Measurements from ENCODE around the gene PANK4. TPM values are rescaled to one million over a fixed set of nuclear protein-coding genes. Genes with fewer than 3 reads are reported as not detected.

PANK4 gene
- total and polyA plus RNA-seq, 8 donors = 9.7 to 26.4 (median 11.6) TPM

DNA sequence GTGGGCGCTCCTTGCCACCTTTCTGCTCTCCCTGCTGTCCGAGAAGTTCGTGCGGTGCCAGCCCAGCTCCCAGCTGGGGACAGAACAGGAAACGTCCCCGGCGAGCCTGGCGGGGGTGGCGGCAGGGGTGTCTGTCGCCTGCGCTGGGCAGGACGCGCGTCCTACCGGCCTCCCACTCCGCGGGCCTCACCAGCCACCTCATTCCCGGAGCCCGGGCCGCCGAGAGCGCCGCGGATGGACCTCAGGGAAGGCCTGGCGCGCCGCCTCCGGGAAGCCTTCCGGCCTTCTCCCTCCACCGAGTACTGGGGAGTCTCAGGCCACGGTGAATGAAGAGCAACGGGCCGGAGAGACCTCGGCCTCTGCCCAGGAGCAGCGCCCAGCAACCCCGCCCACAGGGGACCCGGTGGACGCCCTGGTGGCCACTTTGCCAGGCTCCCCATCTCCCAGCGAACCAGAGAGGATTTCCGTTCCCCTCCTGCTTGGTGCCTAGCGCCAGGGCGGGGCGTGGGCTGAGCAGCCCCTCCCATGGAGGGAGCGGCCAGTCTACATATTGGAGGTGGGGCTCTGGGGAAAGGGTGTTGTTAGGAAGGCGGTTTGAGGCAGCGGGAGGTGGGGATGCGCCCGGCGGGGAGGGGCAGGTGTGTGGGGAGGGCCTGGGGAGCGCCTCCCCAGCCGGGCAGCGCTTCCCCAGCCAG lies 20.3 kb upstream of the PANK4 start:
- FAIRE-seq = no peak
- Histone ChIP-seq H3K4me3 (peak overlapping the region; percentile 16 to 67 (median 47)), H3K4me1 (peaks cover 6 to 22% (median 20%) of the 10 kb centered on the region in 3 donors), H3K9me3 (no peaks in the 10 kb centered on the region), H3K27me3 (no peaks in the 10 kb centered on the region), H3K36me3 (no peaks in the 10 kb centered on the region), H3K27ac (peak overlapping the region; percentile 73 to 97 (median 90))
- TF ChIP-seq, protein P1, sequence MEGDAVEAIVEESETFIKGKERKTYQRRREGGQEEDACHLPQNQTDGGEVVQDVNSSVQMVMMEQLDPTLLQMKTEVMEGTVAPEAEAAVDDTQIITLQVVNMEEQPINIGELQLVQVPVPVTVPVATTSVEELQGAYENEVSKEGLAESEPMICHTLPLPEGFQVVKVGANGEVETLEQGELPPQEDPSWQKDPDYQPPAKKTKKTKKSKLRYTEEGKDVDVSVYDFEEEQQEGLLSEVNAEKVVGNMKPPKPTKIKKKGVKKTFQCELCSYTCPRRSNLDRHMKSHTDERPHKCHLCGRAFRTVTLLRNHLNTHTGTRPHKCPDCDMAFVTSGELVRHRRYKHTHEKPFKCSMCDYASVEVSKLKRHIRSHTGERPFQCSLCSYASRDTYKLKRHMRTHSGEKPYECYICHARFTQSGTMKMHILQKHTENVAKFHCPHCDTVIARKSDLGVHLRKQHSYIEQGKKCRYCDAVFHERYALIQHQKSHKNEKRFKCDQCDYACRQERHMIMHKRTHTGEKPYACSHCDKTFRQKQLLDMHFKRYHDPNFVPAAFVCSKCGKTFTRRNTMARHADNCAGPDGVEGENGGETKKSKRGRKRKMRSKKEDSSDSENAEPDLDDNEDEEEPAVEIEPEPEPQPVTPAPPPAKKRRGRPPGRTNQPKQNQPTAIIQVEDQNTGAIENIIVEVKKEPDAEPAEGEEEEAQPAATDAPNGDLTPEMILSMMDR (IDR thresholded peaks at IDR 0.05) = peak in 2 of 4 donors; percentile 7 to 10
- peak; percentile 64 to 75 (median 69) for ATAC-seq
- DNase-seq = peak in 5 of 6 donors; percentile 80 to 88 (median 84)
- 1 to 3% methylated on average over 45 to 52 of the region's 52 CpGs for WGBS, 2 donors
- intact Hi-C loops (cut with DNase I) = loop anchor here in 2 of 3 donors (5.0 kb wide), 1 partner anchor 129 kb away; no protein-coding TSS in a partner anchor

- FAIRE-seq = no peak
Observed at GRCh38 chr1:2545754-2546514, 19.5 kb upstream of the PANK4 start.

DNA sequence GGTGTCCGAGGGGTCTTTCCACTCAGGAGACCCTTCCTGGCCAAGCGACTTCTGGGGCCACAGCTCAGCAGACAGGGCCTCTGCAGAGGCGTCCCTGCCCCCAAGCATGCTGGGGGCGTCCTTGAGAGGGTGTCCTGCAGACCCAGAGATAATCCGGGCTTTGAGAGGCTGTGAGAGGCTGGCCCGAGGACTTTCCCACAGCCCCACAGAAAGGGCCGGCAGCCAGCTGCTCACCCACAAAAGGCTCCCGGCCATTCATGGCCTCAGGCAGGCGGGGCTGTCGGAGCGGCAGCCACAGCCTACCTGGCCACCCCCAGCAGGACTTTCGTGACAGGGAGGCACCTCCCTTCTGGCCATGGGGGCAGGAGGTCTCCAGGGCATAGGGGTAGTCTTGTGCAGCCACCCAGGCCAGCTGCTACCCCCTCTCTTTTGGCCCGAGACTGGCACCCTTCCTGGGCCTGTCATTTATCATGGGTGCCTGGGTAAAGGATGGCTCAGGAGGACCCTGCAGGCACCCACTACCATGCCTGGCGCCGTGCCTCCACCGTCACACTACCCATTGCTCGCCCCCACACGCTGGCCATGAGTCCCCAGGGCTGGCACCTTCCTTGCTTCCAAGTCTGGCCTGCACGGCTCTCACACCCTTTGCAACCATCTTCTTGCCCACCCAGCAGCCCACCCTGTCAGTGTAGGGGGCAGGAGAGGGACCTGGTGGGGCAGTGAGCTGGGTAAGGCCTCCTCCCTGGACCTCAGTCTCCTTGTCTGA lies 18.7 kb upstream of the PANK4 start:
- DNase-seq (peak in 2 of 6 donors; percentile 51 to 69), ATAC-seq (no peak), FAIRE-seq (no peak)
- WGBS, 2 donors = 45 to 49% methylated on average over 19 of the region's 19 CpGs
- H3K4me1 ChIP-seq = peaks cover 6 to 22% (median 20%) of the 10 kb centered on the region in 3 donors
- TF ChIP-seq, protein P1 (IDR thresholded peaks at IDR 0.05) = no peak
- no peaks in the 10 kb centered on the region for H3K9me3 ChIP-seq
- H3K36me3 ChIP-seq = no peaks in the 10 kb centered on the region
- intact Hi-C loops (cut with DNase I) = loop anchor here in 2 of 3 donors (5.0 kb wide), 1 partner anchor 128 kb away; no protein-coding TSS in a partner anchor
- no peaks in the 10 kb centered on the region for H3K27me3 ChIP-seq
- H3K4me3 ChIP-seq = no peak overlapping the region
- H3K27ac ChIP-seq = peak overlapping the region in 3 of 4 donors; percentile 28 to 83 (median 45)

More at GRCh38 chr1:2545754-2546514, 19.5 kb upstream of the PANK4 start:
- H3K27ac ChIP-seq = peak overlapping the region; percentile 73 to 97 (median 84)
- 3 to 8% methylated on average over 16 to 37 of the region's 43 CpGs for WGBS, 2 donors
- ATAC-seq (peak; percentile 66 to 73 (median 70)), DNase-seq (peak in 5 of 6 donors; percentile 90 to 96 (median 93))
- no peaks in the 10 kb centered on the region for H3K27me3 ChIP-seq
- peak overlapping the region; percentile 16 to 67 (median 47) for H3K4me3 ChIP-seq
- intact Hi-C loops (cut with DNase I) = loop anchor here in 2 of 3 donors (5.0 kb wide), 1 partner anchor 129 kb away; no protein-coding TSS in a partner anchor
- H3K4me1 ChIP-seq = peaks cover 6 to 22% (median 20%) of the 10 kb centered on the region in 3 donors
- no peaks in the 10 kb centered on the region for H3K36me3 ChIP-seq
- H3K9me3 ChIP-seq = no peaks in the 10 kb centered on the region
- TF ChIP-seq, protein P1 (IDR thresholded peaks at IDR 0.05) = no peak

DNA sequence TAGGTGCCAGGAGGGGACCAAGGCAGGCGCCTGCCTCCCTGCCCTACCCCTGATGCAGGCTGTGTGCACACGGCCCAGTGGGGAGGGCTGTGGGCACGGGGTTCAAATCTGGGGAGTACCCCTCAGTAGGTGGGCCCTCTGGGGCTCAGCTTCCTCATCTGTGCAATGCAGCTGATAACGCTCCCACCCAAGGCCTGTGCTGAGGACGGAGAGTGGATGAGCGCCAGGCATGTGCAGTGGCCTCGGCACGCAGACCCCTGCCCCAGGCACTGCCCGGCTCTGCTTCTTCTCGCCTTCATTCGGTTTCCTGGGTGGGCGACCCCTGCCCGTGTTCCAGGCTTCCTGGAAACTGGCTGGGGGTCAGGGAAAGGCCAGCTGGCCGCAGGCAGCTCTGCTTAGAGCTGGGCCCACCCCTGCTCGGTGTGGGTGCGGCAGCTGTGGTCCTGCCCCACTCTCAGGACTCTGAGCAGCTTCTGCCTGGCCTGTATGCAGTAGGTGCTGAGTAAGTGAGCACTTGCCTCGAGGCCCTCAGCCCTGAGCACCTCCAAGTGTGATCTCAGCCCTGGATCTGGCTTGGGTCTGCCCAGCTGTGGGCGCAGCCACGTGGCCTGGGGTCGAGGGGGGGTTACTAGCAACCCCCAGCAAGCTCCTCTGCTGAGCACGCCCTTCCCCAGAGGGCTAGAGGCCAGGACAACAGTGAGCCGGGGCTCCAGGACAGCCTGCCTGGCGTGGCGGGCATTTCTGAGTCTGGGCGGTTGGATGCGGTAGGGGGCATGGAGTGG lies 17.9 kb upstream of the PANK4 start:
- no peak for DNase-seq
- ATAC-seq = no peak
- Histone ChIP-seq H3K4me3 (no peak overlapping the region), H3K9me3 (no peaks in the 10 kb centered on the region), H3K36me3 (no peaks in the 10 kb centered on the region), H3K27me3 (no peaks in the 10 kb centered on the region), H3K27ac (no peak overlapping the region), H3K4me1 (peaks cover 5 to 21% (median 20%) of the 10 kb centered on the region in 3 donors)
- no peak for FAIRE-seq
- TF ChIP-seq, protein P1 (IDR thresholded peaks at IDR 0.05) = no peak
- 67 to 74% methylated on average over 24 to 26 of the region's 26 CpGs for WGBS, 2 donors
- intact Hi-C loops (cut with DNase I) = no loop called here

All from pancreas (tissue), 10 donors.